Measurements from ENCODE around the gene MT1F. TPM values are rescaled to one million over a fixed set of nuclear protein-coding genes. Genes with fewer than 3 reads are reported as not detected.

MT1F gene
- total RNA-seq, 1 experiment from 2014 or later = 7.3 TPM

GRCh38 chr16:56614549-56614991, 43.2 kb upstream of the MT1F start:
- Histone ChIP-seq H3K79me2 (ENCODE audit: insufficient read depth, low read length) (peaks cover 3% of the 10 kb centered on the region; the same call in 1 of the 2 replicates), H4K20me1 (ENCODE audit: insufficient read depth) (no peaks in the 10 kb centered on the region), H3K9me2 (ENCODE audit: insufficient read depth) (no peaks in the 10 kb centered on the region), H3K36me3 (ENCODE audit: control insufficient read depth in 1 of 2, insufficient read depth in 2 of 2, low read length in 2 of 2) (no peaks in the 10 kb centered on the region), H3K4me3 (replicated peaks in 1 of 2; ENCODE audit: low read depth in 1 of 2, low read length in 2 of 2) (no peak overlapping the region), H3K9ac (ENCODE audit: low read length) (no peak overlapping the region), H3K27me3 (ENCODE audit: insufficient read depth, low read length) (no peaks in the 10 kb centered on the region), H3K4me1 (ENCODE audit: control insufficient read depth in 1 of 2, insufficient read depth in 2 of 2, low read length in 2 of 2) (peaks cover 46 to 57% of the 10 kb centered on the region in 2 experiments), H2AFZ (ENCODE audit: low read depth, low read length, poor library complexity, severe bottlenecking) (no peak overlapping the region), H3K27ac (ENCODE audit: low read depth, low read length) (peak overlapping the region; percentile 22; the same call in 1 of the 2 replicates), H3K4me2 (ENCODE audit: low read length) (peak overlapping the region; percentile 31), H3K9me3 (ENCODE audit: control insufficient read depth in 1 of 2, insufficient read depth in 1 of 2, low read depth in 1 of 2, low read length in 2 of 2) (no peaks in the 10 kb centered on the region)
- no peak for TF ChIP-seq YY1 (IDR thresholded peaks at IDR 0.05; ENCODE audit: extremely low read depth, insufficient replicate concordance, low read depth, low read length)
- TF ChIP-seq, protein P1, sequence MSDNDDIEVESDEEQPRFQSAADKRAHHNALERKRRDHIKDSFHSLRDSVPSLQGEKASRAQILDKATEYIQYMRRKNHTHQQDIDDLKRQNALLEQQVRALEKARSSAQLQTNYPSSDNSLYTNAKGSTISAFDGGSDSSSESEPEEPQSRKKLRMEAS (IDR thresholded peaks at IDR 0.05) = no peak
- no peak for TF ChIP-seq EZH2 (IDR thresholded peaks at IDR 0.05)
- TF ChIP-seq POLR2A (IDR thresholded peaks at IDR 0.05; ENCODE audit: borderline replicate concordance, extremely low read depth, insufficient read depth, insufficient read length) = no peak
- TF ChIP-seq CBX3 (IDR thresholded peaks at IDR 0.05; ENCODE audit: low read depth) = no peak
- TF ChIP-seq CEBPB (IDR thresholded peaks at IDR 0.05; ENCODE audit: low read depth) = no peak
- TF ChIP-seq SRF (IDR thresholded peaks at IDR 0.05; ENCODE audit: low read depth) = no peak
- TF ChIP-seq ZFX (IDR thresholded peaks at IDR 0.05) = no peak
- ATAC-seq (no peak), DNase-seq (ENCODE audit: low read depth, low spot score) (no peak)
- intact Hi-C loops (cut with micrococcal nuclease) = no loop called here
- ChIA-PET POLR2A (interaction anchor here (16.1 kb wide), 1 partner anchor 10 kb away, joined by 344 read pairs; the partner anchor contains the start of gene MT1E), RAD21 (ENCODE audit: low non-redundant PET in 1 of 2, low total read pairs in 2 of 2, uncharacterized antibody in 2 of 2, unreplicated experiment in 2 of 2) (no interaction called here), CTCF (interaction anchor here (1.6 kb wide), 1 partner anchor 14 kb away, joined by 3 read pairs; no protein-coding TSS in a partner anchor)
- no TSS peak for BruUV-seq (replicated peaks)

DNA sequence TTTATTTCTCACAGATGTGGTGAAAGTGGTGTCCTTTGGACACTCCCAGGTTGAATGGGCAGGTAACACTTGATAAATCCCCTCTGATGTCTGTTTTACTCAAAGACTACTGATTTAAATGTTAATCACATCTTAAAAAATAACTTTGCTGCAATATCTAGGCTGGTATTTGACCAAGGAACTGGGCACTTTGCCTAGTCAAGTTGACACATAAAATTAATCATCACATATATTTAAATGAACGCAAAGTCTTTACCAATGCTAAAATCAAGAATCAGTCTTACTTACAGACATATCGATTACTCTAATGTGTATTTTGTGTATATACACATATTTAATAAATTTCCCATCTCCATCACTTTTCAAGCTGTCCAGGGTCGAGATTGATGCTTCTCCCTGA, 42.4 kb upstream of the MT1F start:
- Histone ChIP-seq H2AFZ (ENCODE audit: low read depth, low read length, poor library complexity, severe bottlenecking) (no peak overlapping the region), H3K36me3 (ENCODE audit: control insufficient read depth in 1 of 2, insufficient read depth in 2 of 2, low read length in 2 of 2) (no peaks in the 10 kb centered on the region), H3K9ac (ENCODE audit: low read length) (no peak overlapping the region), H4K20me1 (ENCODE audit: insufficient read depth) (no peaks in the 10 kb centered on the region), H3K4me1 (ENCODE audit: control insufficient read depth in 1 of 2, insufficient read depth in 2 of 2, low read length in 2 of 2) (peaks cover 39 to 49% of the 10 kb centered on the region in 2 experiments), H3K79me2 (ENCODE audit: insufficient read depth, low read length) (no peaks in the 10 kb centered on the region), H3K4me3 (replicated peaks in 1 of 2; ENCODE audit: low read depth in 1 of 2, low read length in 2 of 2) (no peak overlapping the region), H3K4me2 (ENCODE audit: low read length) (no peak overlapping the region), H3K9me2 (ENCODE audit: insufficient read depth) (no peaks in the 10 kb centered on the region), H3K27me3 (ENCODE audit: insufficient read depth, low read length) (no peaks in the 10 kb centered on the region), H3K27ac (ENCODE audit: low read depth, low read length) (no peak overlapping the region), H3K9me3 (ENCODE audit: control insufficient read depth in 1 of 2, insufficient read depth in 1 of 2, low read depth in 1 of 2, low read length in 2 of 2) (no peaks in the 10 kb centered on the region)
- ChIA-PET CTCF (interaction anchor here (1.6 kb wide), 1 partner anchor 15 kb away, joined by 3 read pairs; no protein-coding TSS in a partner anchor), POLR2A (interaction anchor here (16.1 kb wide), 1 partner anchor 9 kb away, joined by 344 read pairs; the partner anchor contains the start of gene MT1E), RAD21 (ENCODE audit: low non-redundant PET in 1 of 2, low total read pairs in 2 of 2, uncharacterized antibody in 2 of 2, unreplicated experiment in 2 of 2) (no interaction called here)
- ATAC-seq (no peak), DNase-seq (ENCODE audit: low read depth, low spot score) (no peak)
- intact Hi-C loops (cut with micrococcal nuclease) = no loop called here
- BruUV-seq (replicated peaks) = no TSS peak
- TF ChIP-seq YY1 (IDR thresholded peaks at IDR 0.05; ENCODE audit: extremely low read depth, insufficient replicate concordance, low read depth, low read length) (no peak), POLR2A (IDR thresholded peaks at IDR 0.05; ENCODE audit: borderline replicate concordance, extremely low read depth, insufficient read depth, insufficient read length) (no peak), CBX3 (IDR thresholded peaks at IDR 0.05; ENCODE audit: low read depth) (no peak), RAD21 (IDR thresholded peaks at IDR 0.05; ENCODE audit: low read depth) (no peak), REST (IDR thresholded peaks at IDR 0.05; ENCODE audit: low read depth) (no peak), FOSL1 (IDR thresholded peaks at IDR 0.05; ENCODE audit: low read depth) (no peak), EZH2phosphoT487 (IDR thresholded peaks at IDR 0.05; ENCODE audit: borderline replicate concordance) (no peak), POLR2AphosphoS5 (IDR thresholded peaks at IDR 0.05; ENCODE audit: low read depth, low read length) (no peak)
- TF ChIP-seq, protein P1 (IDR thresholded peaks at IDR 0.05) = no peak
- TF ChIP-seq, protein P2, sequence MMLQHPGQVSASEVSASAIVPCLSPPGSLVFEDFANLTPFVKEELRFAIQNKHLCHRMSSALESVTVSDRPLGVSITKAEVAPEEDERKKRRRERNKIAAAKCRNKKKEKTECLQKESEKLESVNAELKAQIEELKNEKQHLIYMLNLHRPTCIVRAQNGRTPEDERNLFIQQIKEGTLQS (IDR thresholded peaks at IDR 0.05) = no peak

Measured in HCT116 (cell line).